H9 (cell line): ENCODE results near the gene BPIFB2. TPM values are rescaled to one million over a fixed set of nuclear protein-coding genes. Genes with fewer than 3 reads are reported as not detected.

Experiments
- DNase-seq: peaks from one replicate; pipeline ENCODE4 v3.0.0-alpha.2; 2017
- H2AFZ ChIP-seq: one replicate; pipeline ENCODE4 v1.6.1; 2013; ENCODE audit warnings: mild to moderate bottlenecking, low read length, control low read depth, moderate library complexity
- H2AK5ac ChIP-seq: 2 replicates; pipeline ENCODE4 v1.6.1; 2013; ENCODE audit warnings: low read length, control low read depth, mixed read lengths; ENCODE audit not compliant: insufficient read length
- H2BK120ac ChIP-seq: one replicate; pipeline ENCODE4 v1.6.1; 2013; ENCODE audit warnings: low read depth, mild to moderate bottlenecking, low read length, control low read depth, inconsistent platforms; ENCODE audit not compliant: poor library complexity, severe bottlenecking
- H2BK12ac ChIP-seq: 2 replicates; pipeline ENCODE4 v1.6.1; 2013; ENCODE audit warnings: low read length, control low read depth, mixed read lengths, low read depth; ENCODE audit not compliant: insufficient read length
- H2BK15ac ChIP-seq: 2 replicates; pipeline ENCODE4 v1.6.1; 2013; ENCODE audit warnings: low read depth, low read length, control low read depth
- H2BK20ac ChIP-seq: one replicate; pipeline ENCODE4 v1.6.1; 2013; ENCODE audit warnings: low read depth, mild to moderate bottlenecking, low read length, control low read depth, inconsistent platforms; ENCODE audit not compliant: poor library complexity, severe bottlenecking
- H2BK5ac ChIP-seq: 2 replicates; pipeline ENCODE4 v1.6.1; 2013; ENCODE audit warnings: low read length, control low read depth, mixed read lengths; ENCODE audit not compliant: insufficient read length
- H3K14ac ChIP-seq: 2 replicates; pipeline ENCODE4 v1.6.1; 2013; ENCODE audit warnings: low read length, control low read depth; ENCODE audit not compliant: insufficient read depth
- H3K18ac ChIP-seq: 2 replicates; pipeline ENCODE4 v1.6.1; 2013; ENCODE audit warnings: low read depth, mild to moderate bottlenecking, mixed read lengths, low read length, control low read depth; ENCODE audit not compliant: insufficient read length
- H3K23ac ChIP-seq: 2 replicates; pipeline ENCODE4 v1.6.1; 2013; ENCODE audit warnings: low read length, control low read depth, mixed read lengths, low read depth; ENCODE audit not compliant: insufficient read length
- H3K23me2 ChIP-seq: 2 replicates; pipeline ENCODE4 v1.6.1; 2013; ENCODE audit warnings: low read depth, mild to moderate bottlenecking, mixed read lengths, low read length, control low read depth; ENCODE audit not compliant: insufficient read length, poor library complexity, severe bottlenecking
- H3K27ac ChIP-seq: 2 replicates; pipeline ENCODE4 v1.5.1; 2013; ENCODE audit warnings: low read length, control low read depth, mixed read lengths, low read depth; ENCODE audit not compliant: insufficient read length
- H3K27me3 ChIP-seq: 2 replicates; pipeline ENCODE4 v1.6.1; 2013; ENCODE audit warnings: low read length, control low read depth, inconsistent platforms; ENCODE audit not compliant: insufficient read depth
- H3K4ac ChIP-seq: 2 replicates; pipeline ENCODE4 v1.6.1; 2013; ENCODE audit warnings: low read depth, mild to moderate bottlenecking, control low read depth, inconsistent platforms, low read length, moderate library complexity
- H3K4me1 ChIP-seq: 2 replicates; pipeline ENCODE4 v1.6.1; 2013; ENCODE audit warnings: low read length, control low read depth, inconsistent platforms; ENCODE audit not compliant: insufficient read depth
- H3K4me2 ChIP-seq: 2 replicates; pipeline ENCODE4 v1.6.1; 2013; ENCODE audit warnings: low read length, control low read depth, mixed read lengths; ENCODE audit not compliant: insufficient read length, insufficient read depth
- H3K56ac ChIP-seq: 2 replicates; pipeline ENCODE4 v1.6.1; 2013; ENCODE audit warnings: low read depth, mild to moderate bottlenecking, mixed read lengths, low read length, control low read depth; ENCODE audit not compliant: insufficient read length
- H3K79me1 ChIP-seq: 2 replicates; pipeline ENCODE4 v1.6.1; 2013; ENCODE audit warnings: low read depth, mild to moderate bottlenecking, moderate library complexity, low read length, control low read depth, inconsistent platforms; ENCODE audit not compliant: insufficient read depth, poor library complexity, severe bottlenecking
- H3K79me2 ChIP-seq: 2 replicates; pipeline ENCODE4 v1.6.1; 2013; ENCODE audit warnings: low read length, control low read depth, inconsistent platforms; ENCODE audit not compliant: insufficient read depth
- H3K9ac ChIP-seq: 2 replicates; pipeline ENCODE4 v1.6.1; 2013; ENCODE audit warnings: low read length, control low read depth, mixed read lengths; ENCODE audit not compliant: insufficient read length; ENCODE audit errors: extremely low read depth
- H3K9me3 ChIP-seq: one replicate; pipeline ENCODE4 v1.6.1; 2013; ENCODE audit warnings: low read depth, low read length, inconsistent platforms; ENCODE audit not compliant: control insufficient read depth
- H3T11ph ChIP-seq: one replicate; pipeline ENCODE4 v1.6.1; 2013; ENCODE audit warnings: mild to moderate bottlenecking, low read length, control low read depth, inconsistent platforms
- H4K20me1 ChIP-seq: one replicate; pipeline ENCODE4 v1.6.1; 2013; ENCODE audit not compliant: control insufficient read depth, insufficient read length, insufficient read depth
- H4K5ac ChIP-seq: 2 replicates; pipeline ENCODE4 v1.6.1; 2013; ENCODE audit warnings: low read depth, mild to moderate bottlenecking, mixed read lengths, low read length, control low read depth; ENCODE audit not compliant: insufficient read length
- H4K8ac ChIP-seq: replicated peaks from 2 replicates; pipeline ENCODE4 v1.6.1; 2013; ENCODE audit warnings: low read length, control low read depth, mixed read lengths, low read depth; ENCODE audit not compliant: insufficient read length
- H4K91ac ChIP-seq: 2 replicates; pipeline ENCODE4 v1.6.1; 2013; ENCODE audit warnings: low read depth, mild to moderate bottlenecking, moderate library complexity, mixed read lengths, low read length, control low read depth; ENCODE audit not compliant: insufficient read length
- H3K27ac Mint-ChIP-seq, 3 experiments: 2 replicates in 2 of 3; 3 replicates in 1 of 3; pipeline ENCODE4 v1.8.0; 2020 to 2021; ENCODE audit warnings: mixed read lengths in 3 of 3, mild to moderate bottlenecking in 1 of 3, moderate library complexity in 1 of 3
- H3K27me3 Mint-ChIP-seq: 2 replicates; pipeline ENCODE4 v1.8.0; 2021; ENCODE audit warnings: low read depth, mild to moderate bottlenecking, moderate library complexity, mixed read lengths
- H3K36me3 Mint-ChIP-seq, 3 experiments: 2 replicates in 2 of 3; 3 replicates in 1 of 3; pipeline ENCODE4 v1.8.0; 2020 to 2021; ENCODE audit warnings: low read depth in 3 of 3, mixed read lengths in 3 of 3; ENCODE audit not compliant: insufficient read depth in 1 of 3
- H3K4me1 Mint-ChIP-seq, 2 experiments: 2 replicates each; pipeline ENCODE4 v1.8.0; 2020; ENCODE audit warnings: mixed read lengths in 2 of 2
- H3K4me3 Mint-ChIP-seq, 2 experiments: 2 replicates in 1 of 2; 3 replicates in 1 of 2; pipeline ENCODE4 v1.8.0; 2020 to 2021; ENCODE audit warnings: mild to moderate bottlenecking in 2 of 2, mixed read lengths in 2 of 2, moderate library complexity in 1 of 2
- H3K9me3 Mint-ChIP-seq, 2 experiments: 2 replicates in 1 of 2; 3 replicates in 1 of 2; pipeline ENCODE4 v1.8.0; 2020; ENCODE audit warnings: mild to moderate bottlenecking in 2 of 2, mixed read lengths in 2 of 2, moderate library complexity in 1 of 2
- CTCF ChIP-seq: fragments of 200-600 bp; sonication (generic); conservative IDR thresholded peaks from 3 replicates; pipeline ENCODE4 v1.8.0; 2021; ENCODE audit warnings: antibody characterized with exemption, mild to moderate bottlenecking
- WGBS: extraction: QIAGEN DNeasy Blood & Tissue Kit; methylation state at CpG from one replicate; pipeline ENCODE4 v1.1.7; 2013; ENCODE audit warnings: missing lambda C conversion rate, low lambda C conversion rate, mixed read lengths; ENCODE audit not compliant: insufficient read length; ENCODE audit errors: extremely low coverage; 5-methylcytosine and 5-hydroxymethylcytosine counted together
- total RNA-seq: library from RNA; stranded (reverse); gene quantifications from 2 replicates; pipeline ENCODE4 v1.2.1, GENCODE V29; 2021

The BPIFB2 gene
- total RNA-seq, 1 experiment from 2014 or later, result not detected

DNA sequence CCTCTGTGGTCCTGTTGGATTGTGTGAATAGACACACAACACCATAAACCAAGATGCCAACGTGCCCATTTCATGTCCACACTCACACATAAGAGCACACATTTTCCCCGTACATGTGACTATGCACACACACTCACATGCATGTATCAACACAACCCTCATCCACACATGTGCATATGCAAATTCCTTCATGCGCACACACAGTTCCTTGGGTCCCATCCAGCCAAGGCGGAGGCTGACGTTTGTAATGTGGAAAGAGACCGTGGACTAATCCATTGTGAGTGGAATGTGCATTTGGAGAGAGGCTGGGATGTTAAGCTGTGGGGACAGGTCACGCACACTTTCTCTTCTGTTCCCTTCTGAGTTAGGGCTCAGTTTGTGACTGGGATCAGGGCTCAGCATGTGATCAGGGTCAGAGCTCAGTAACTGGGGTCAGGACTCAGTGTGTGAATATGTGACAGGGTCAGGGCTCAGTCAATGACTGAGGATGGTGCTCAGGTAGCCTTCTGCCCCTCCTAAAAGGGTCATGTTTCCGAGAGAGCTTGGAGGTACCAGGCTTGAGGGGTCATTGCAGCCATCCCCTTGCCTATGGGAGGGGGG is 628 bp upstream of the BPIFB2 start:
- no peak overlapping the region for H2BK12ac ChIP-seq
- no peak overlapping the region for H2AK5ac ChIP-seq
- H3K36me3 Mint-ChIP-seq, result peaks cover 0 to 4% (median 0%) of the 10 kb centered on the region in 3 experiments; a peak in 3 of 7 replicates
- no peaks in the 10 kb centered on the region for H3K27me3 ChIP-seq
- TF ChIP-seq CTCF, result no peak
- H2BK15ac ChIP-seq, result no peak overlapping the region
- no peak overlapping the region for H3K4me2 ChIP-seq
- H3T11ph ChIP-seq, result no peak overlapping the region
- no peak overlapping the region for H2BK5ac ChIP-seq
- H4K91ac ChIP-seq, result no peak overlapping the region
- H2AFZ ChIP-seq, result no peak overlapping the region
- no peak overlapping the region for H2BK20ac ChIP-seq
- H3K4me3 Mint-ChIP-seq, result no peak overlapping the region
- H3K56ac ChIP-seq, result no peak overlapping the region
- peaks cover 4% of the 10 kb centered on the region for H3K27me3 Mint-ChIP-seq
- no peaks in the 10 kb centered on the region for H3K79me1 ChIP-seq
- H3K9me3 Mint-ChIP-seq, result peaks cover 5% of the 10 kb centered on the region in 2 experiments; a peak in 3 of 5 replicates
- H2BK120ac ChIP-seq, result no peak overlapping the region
- H3K14ac ChIP-seq, result no peak overlapping the region
- no peak overlapping the region for H3K9ac ChIP-seq
- H3K9me3 ChIP-seq, result no peaks in the 10 kb centered on the region
- no peak overlapping the region for H4K5ac ChIP-seq
- H3K27ac ChIP-seq, result no peak overlapping the region
- H3K4me1 Mint-ChIP-seq, result no peaks in the 10 kb centered on the region
- DNase-seq, result no peak
- H3K18ac ChIP-seq, result no peak overlapping the region
- no peak overlapping the region for H3K27ac Mint-ChIP-seq
- no peaks in the 10 kb centered on the region for H3K23me2 ChIP-seq
- H4K20me1 ChIP-seq, result no peaks in the 10 kb centered on the region
- WGBS, result no CpG with 5 or more reads among the region's 8 CpGs
- H4K8ac ChIP-seq, result no peak overlapping the region
- H3K23ac ChIP-seq, result no peak overlapping the region
- H3K4ac ChIP-seq, result no peak overlapping the region
- H3K4me1 ChIP-seq, result no peaks in the 10 kb centered on the region
- H3K79me2 ChIP-seq, result no peaks in the 10 kb centered on the region
